CD1c-positive myeloid dendritic cell (primary cell): Measurements from ENCODE around the gene LHFPL5.

Experiments
- DNase-seq: peaks from one replicate; pipeline ENCODE4 v3.0.0-alpha.2; 2016; ENCODE audit errors: extremely low spot score

The LHFPL5 gene

GRCh38 chr6:35804996-35805736 lies at the start of gene LHFPL5:
LHFPL5 (plus strand) TSS chr6:35805352; CDS start chr6:35805671, 319 bp downstream.
- peak; percentile 55 for DNase-seq

- DNase-seq = no peak
These were observed 47.6 kb upstream of the LHFPL5 start for GRCh38 chr6:35757456-35758123.

- no peak for DNase-seq
These were observed 45.7 kb upstream of the LHFPL5 start for GRCh38 chr6:35759426-35759825.

- DNase-seq = no peak
These were observed 39.4 kb upstream of the LHFPL5 start for GRCh38 chr6:35765739-35766138.

GRCh38 chr6:35769211-35769610 lies 35.9 kb upstream of the LHFPL5 start:
- DNase-seq = no peak

- DNase-seq = no peak
These were observed 33.9 kb upstream of the LHFPL5 start for GRCh38 chr6:35771343-35771627.

- DNase-seq = no peak
These were observed 30.9 kb upstream of the LHFPL5 start for GRCh38 chr6:35774116-35774794.

GRCh38 chr6:35775031-35775430 lies 30.1 kb upstream of the LHFPL5 start:
- no peak for DNase-seq

GRCh38 chr6:35776364-35777215 lies 28.6 kb upstream of the LHFPL5 start, which contains the start of gene CLPSL2:
CLPSL2 (plus strand) TSS chr6:35776598; CDS start chr6:35776619, 21 bp downstream.
- no peak for DNase-seq

GRCh38 chr6:35777356-35778102 lies 27.6 kb upstream of the LHFPL5 start:
- no peak for DNase-seq

- no peak for DNase-seq
These were observed 26.7 kb upstream of the LHFPL5 start for GRCh38 chr6:35778437-35778836.

- DNase-seq = no peak
These were observed 24.4 kb upstream of the LHFPL5 start, which contains the start of gene CLPSL1 for GRCh38 chr6:35780719-35781118. CLPSL1 (plus strand) TSS chr6:35781019; CDS start chr6:35781111, 92 bp downstream.

GRCh38 chr6:35781290-35781689 lies 23.9 kb upstream of the LHFPL5 start:
- DNase-seq = no peak

GRCh38 chr6:35782424-35782823 lies 22.7 kb upstream of the LHFPL5 start:
- DNase-seq = no peak

- DNase-seq = no peak
These were observed 21.0 kb upstream of the LHFPL5 start for GRCh38 chr6:35784200-35784599.

- DNase-seq = no peak
These were observed 18.9 kb upstream of the LHFPL5 start for GRCh38 chr6:35786272-35786671.

- no peak for DNase-seq
These were observed 18.3 kb upstream of the LHFPL5 start for GRCh38 chr6:35786810-35787209.

- DNase-seq = no peak
These were observed 17.6 kb upstream of the LHFPL5 start for GRCh38 chr6:35787266-35788218.

- no peak for DNase-seq
These were observed 16.6 kb upstream of the LHFPL5 start for GRCh38 chr6:35788423-35788982.

GRCh38 chr6:35790683-35791082 lies 14.5 kb upstream of the LHFPL5 start:
- no peak for DNase-seq
